Left lung (tissue), 10 donors: ENCODE data around the gene PNISR. TPM values are rescaled to one million over a fixed set of nuclear protein-coding genes. Genes with fewer than 3 reads are reported as not detected.

Experiments used
- ATAC-seq: fragments of 200-7000 bp; cut with Tn5 transposase; one replicate; pipeline ENCODE4 v1.9.1; 2020; ENCODE audit warnings: moderate library complexity
- DNase-seq, 4 donors: peaks; one replicate each; pipeline ENCODE4 v3.0.0-alpha.2; 2013 to 2020
- H3K27ac ChIP-seq, 2 donors: fragments of 200-600 bp; sonication (generic) in 1 of 2; one replicate each; pipeline versions ENCODE4 v1.5.0 to v1.8.0; 2020 to 2021
- H3K27me3 ChIP-seq, 2 donors: fragments of 200-600 bp; sonication (generic) in 1 of 2; one replicate each; pipeline versions ENCODE4 v1.5.0 to v1.8.0; 2020 to 2021
- H3K36me3 ChIP-seq, 2 donors: fragments of 200-600 bp; sonication (generic) in 1 of 2; one replicate each; pipeline versions ENCODE4 v1.5.0 to v1.8.0; 2020 to 2021
- H3K4me1 ChIP-seq, 2 donors: fragments of 200-600 bp; one replicate each; pipeline ENCODE4 v1.8.0; 2021
- H3K4me3 ChIP-seq, 2 donors: fragments of 200-600 bp; sonication (generic) in 1 of 2; one replicate each; pipeline versions ENCODE4 v1.5.0 to v1.8.0; 2020 to 2021; ENCODE audit warnings: mild to moderate bottlenecking in 1 of 2
- H3K9me3 ChIP-seq, 2 donors: fragments of 200-600 bp; sonication (generic) in 1 of 2; one replicate each; pipeline versions ENCODE4 v1.5.0 to v1.8.0; 2020 to 2021
- intact Hi-C, 2 donors: fragments of 100-400 bp; cut with DNase I; formaldehyde crosslinking; loops; one replicate each; pipeline versions ENCODE4 v1.11.2 to v1.14.2; 2022
- polyA plus RNA-seq, 6 donors: library from polyadenylated mRNA; unstranded; fragments of 120-200 nt; gene quantifications; one replicate each; pipeline ENCODE4 v1.2.1, GENCODE V29; 2013; ENCODE audit not compliant: insufficient read length in 6 of 6
- total RNA-seq, 2 donors: library from RNA; stranded (reverse); fragmentation: NEBNext Ultra II Directional; extraction: Animal tissue kit (Norgen Biotek cat#: 25700); gene quantifications; one replicate each; pipeline ENCODE4 v1.2.1, GENCODE V29; 2021
- TF ChIP-seq, protein P1 (sequence below), 2 donors: fragments of 200-600 bp; sonication (generic) in 1 of 2; IDR thresholded peaks; one replicate each; pipeline versions ENCODE4 v1.5.0 to v1.8.0; 2021; ENCODE audit warnings: antibody characterized with exemption in 2 of 2
- donor health status: DM: no; HTN: yes; CAD: no.
- donor health status: DM: no; HTN: no; CAD: no.

PNISR gene
- total and polyA plus RNA-seq, 8 donors, result 73.5 to 412 (median 310) TPM

DNA sequence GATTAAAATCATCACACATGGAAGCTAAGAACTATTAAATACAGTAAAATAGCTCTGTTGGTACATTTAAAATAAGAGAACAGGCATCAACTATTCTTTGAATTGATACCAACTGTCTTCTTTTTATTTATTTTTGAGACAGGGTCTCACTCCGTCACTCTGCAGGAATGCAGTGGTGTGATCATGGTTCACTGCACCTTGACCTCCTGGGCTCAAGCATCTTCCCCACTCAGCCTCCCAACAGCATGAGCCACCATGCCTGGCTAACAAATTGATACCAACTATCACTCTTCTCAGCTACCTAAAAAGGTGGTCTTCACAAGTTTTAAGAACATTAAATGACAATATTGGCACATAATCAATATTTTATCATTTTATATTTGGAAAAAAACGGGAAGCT lies 7.8 kb upstream of the PNISR start:
- H3K9me3 ChIP-seq, result no peaks in the 10 kb centered on the region
- H3K27ac ChIP-seq, result no peak overlapping the region
- no peaks in the 10 kb centered on the region for H3K27me3 ChIP-seq
- peaks cover 0 to 13% of the 10 kb centered on the region in 2 donors for H3K36me3 ChIP-seq
- H3K4me1 ChIP-seq, result peaks cover 0 to 10% of the 10 kb centered on the region in 2 donors
- ATAC-seq (no peak), DNase-seq (no peak)
- TF ChIP-seq, protein P1, sequence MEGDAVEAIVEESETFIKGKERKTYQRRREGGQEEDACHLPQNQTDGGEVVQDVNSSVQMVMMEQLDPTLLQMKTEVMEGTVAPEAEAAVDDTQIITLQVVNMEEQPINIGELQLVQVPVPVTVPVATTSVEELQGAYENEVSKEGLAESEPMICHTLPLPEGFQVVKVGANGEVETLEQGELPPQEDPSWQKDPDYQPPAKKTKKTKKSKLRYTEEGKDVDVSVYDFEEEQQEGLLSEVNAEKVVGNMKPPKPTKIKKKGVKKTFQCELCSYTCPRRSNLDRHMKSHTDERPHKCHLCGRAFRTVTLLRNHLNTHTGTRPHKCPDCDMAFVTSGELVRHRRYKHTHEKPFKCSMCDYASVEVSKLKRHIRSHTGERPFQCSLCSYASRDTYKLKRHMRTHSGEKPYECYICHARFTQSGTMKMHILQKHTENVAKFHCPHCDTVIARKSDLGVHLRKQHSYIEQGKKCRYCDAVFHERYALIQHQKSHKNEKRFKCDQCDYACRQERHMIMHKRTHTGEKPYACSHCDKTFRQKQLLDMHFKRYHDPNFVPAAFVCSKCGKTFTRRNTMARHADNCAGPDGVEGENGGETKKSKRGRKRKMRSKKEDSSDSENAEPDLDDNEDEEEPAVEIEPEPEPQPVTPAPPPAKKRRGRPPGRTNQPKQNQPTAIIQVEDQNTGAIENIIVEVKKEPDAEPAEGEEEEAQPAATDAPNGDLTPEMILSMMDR (IDR thresholded peaks at IDR 0.05), result no peak
- intact Hi-C loops, result no loop called here
- H3K4me3 ChIP-seq, result no peak overlapping the region

DNA sequence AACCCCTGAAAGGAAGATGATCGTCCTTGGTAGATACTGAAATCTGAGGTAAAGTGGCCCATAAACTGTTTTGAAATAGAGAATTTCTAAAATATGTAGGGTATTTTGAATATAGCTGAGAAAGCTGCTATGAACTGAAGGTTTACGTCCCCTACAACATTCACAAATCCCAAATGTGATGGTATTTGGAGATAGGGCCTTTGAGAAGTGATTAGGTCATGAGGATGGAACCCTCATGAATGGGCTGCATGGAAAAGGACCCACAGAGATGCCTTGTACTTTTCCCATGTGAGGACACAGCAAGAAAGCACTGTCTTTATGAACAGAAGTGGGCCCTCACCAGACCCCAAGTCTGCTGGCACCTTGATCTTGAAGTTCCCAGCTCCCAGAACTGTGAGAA lies 6.8 kb upstream of the PNISR start:
- no peak overlapping the region for H3K4me3 ChIP-seq
- TF ChIP-seq, protein P1 (IDR thresholded peaks at IDR 0.05), result no peak
- no peaks in the 10 kb centered on the region for H3K27me3 ChIP-seq
- DNase-seq (no peak), ATAC-seq (no peak)
- peaks cover 6 to 18% of the 10 kb centered on the region in 2 donors for H3K4me1 ChIP-seq
- H3K27ac ChIP-seq, result no peak overlapping the region
- no peaks in the 10 kb centered on the region for H3K9me3 ChIP-seq
- intact Hi-C loops, result no loop called here
- peaks cover 0 to 5% of the 10 kb centered on the region in 2 donors for H3K36me3 ChIP-seq

DNA sequence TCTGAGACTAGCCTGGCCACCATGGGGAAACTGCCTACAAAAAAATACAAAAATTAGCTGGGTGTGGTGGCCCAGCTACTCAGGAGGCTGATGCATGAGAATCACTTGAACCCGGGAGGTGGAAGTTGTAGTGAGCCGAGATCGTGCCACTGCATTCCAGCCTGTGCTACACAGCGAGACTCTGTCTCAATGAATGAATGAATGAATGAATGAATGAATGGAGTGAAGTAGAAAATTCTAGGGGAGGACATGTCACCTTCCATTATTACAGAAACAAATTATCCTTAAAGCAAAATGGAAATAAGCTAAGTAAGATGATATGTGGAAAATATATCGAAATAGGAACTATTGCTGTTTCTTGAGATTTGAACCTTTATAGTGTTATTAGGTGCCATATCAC lies 2.9 kb upstream of the PNISR start:
- no peak for ATAC-seq
- Histone ChIP-seq H3K36me3 (peaks cover 0 to 5% of the 10 kb centered on the region in 2 donors), H3K4me3 (no peak overlapping the region), H3K9me3 (no peaks in the 10 kb centered on the region), H3K4me1 (peaks cover 27 to 34% of the 10 kb centered on the region in 2 donors), H3K27ac (no peak overlapping the region), H3K27me3 (no peaks in the 10 kb centered on the region)
- DNase-seq, result no peak
- intact Hi-C loops, result no loop called here
- TF ChIP-seq, protein P1 (IDR thresholded peaks at IDR 0.05), result no peak

DNA sequence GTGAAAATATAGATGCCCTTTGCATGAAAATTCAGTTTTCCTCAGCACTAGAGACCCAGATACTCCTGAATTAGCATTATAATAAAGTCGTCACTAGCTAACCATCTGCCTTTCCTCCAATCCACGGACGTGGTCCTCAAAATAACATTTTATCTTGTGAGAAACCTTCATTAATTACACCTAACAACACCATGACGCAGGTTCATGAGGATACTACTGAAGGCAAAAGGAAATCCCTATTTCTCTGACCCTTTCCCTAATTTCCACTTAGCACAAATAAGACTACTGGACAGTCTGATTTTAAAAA lies 1.3 kb upstream of the PNISR start:
- DNase-seq (no peak), ATAC-seq (no peak)
- TF ChIP-seq, protein P1 (IDR thresholded peaks at IDR 0.05), result no peak
- H3K9me3 ChIP-seq, result no peaks in the 10 kb centered on the region
- peaks cover 28 to 49% of the 10 kb centered on the region in 2 donors for H3K4me1 ChIP-seq
- intact Hi-C loops, result no loop called here
- peaks cover 0 to 5% of the 10 kb centered on the region in 2 donors for H3K36me3 ChIP-seq
- H3K4me3 ChIP-seq, result peak overlapping the region; percentile 80 to 91
- H3K27ac ChIP-seq, result peak overlapping the region; percentile 98 to 99
- no peaks in the 10 kb centered on the region for H3K27me3 ChIP-seq

DNA sequence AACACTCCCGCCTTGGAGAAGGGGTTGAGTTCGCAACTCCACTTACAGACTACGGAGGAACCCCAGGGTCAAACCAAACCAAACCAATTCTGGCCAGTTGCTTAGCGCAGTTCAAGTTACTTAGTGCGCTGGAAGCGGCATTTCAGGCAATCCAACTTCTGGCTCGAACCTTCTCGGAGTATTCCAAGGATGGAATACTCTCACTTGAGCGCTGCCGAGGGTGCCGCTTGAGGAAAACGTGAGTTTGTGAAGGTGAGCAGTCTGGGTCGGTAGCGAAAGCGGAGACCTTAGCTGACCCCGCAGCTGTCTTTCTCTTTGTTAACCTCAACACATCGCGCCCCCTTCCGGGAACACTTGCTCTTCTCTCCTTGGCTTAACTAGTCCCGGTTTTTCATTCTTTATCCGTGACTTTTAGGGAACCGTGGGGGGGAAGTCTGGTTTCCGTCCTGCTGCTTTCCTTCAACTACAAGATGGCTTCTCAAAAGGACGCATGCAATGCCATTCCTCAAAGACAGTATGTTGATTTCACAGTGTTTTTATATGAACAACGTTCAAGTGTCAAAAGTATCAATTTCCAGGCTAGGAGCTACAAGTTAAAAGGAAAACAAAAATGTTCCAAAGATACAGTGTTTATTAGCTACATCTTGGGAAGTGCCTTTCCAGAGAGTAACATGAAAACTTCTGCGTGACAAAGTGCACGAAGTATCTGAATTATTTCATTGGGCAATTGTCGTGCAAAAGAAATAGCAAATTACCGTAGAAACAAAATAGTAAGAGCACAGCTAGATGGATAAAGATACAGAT lies 741 bp upstream of the PNISR start:
- no peaks in the 10 kb centered on the region for H3K27me3 ChIP-seq
- H3K36me3 ChIP-seq, result peaks cover 0 to 4% of the 10 kb centered on the region in 2 donors
- peak in 3 of 4 donors; percentile 81 to 88 (median 84) for DNase-seq
- intact Hi-C loops, result no loop called here
- no peaks in the 10 kb centered on the region for H3K9me3 ChIP-seq
- TF ChIP-seq, protein P1 (IDR thresholded peaks at IDR 0.05), result no peak
- peak overlapping the region; percentile 98 to 99 for H3K27ac ChIP-seq
- H3K4me1 ChIP-seq, result peaks cover 28 to 54% of the 10 kb centered on the region in 2 donors
- H3K4me3 ChIP-seq, result peak overlapping the region; percentile 80 to 91
- peak; percentile 86 for ATAC-seq
